GM18858 (cell line): ENCODE data around the gene SLC25A20.
"Not testable (repeated sequence)": the region's sequence is repeated elsewhere in the genome, so short reads cannot be mapped to it uniquely, and the experiment has no call there.

Experiments
- ATAC-seq: cut with Tn5 transposase; IDR thresholded peaks from one replicate; pipeline ENCODE4 v1.9.1; 2021; ENCODE audit not compliant: unreplicated experiment

Gene SLC25A20

GRCh38 chr3:48898383-48899234, at the start of gene SLC25A20:
SLC25A20 (minus strand) TSS chr3:48898882; CDS start chr3:48898794, 88 bp downstream.
- ATAC-seq: peak; percentile 74

GRCh38 chr3:48945891-48946549, 47.3 kb upstream of the SLC25A20 start:
- no peak for ATAC-seq

GRCh38 chr3:48945432-48945831, 46.8 kb upstream of the SLC25A20 start:
- no peak for ATAC-seq

- ATAC-seq: no peak
Measured at GRCh38 chr3:48938689-48939088, 40.0 kb upstream of the SLC25A20 start.

- ATAC-seq: no peak
Measured at GRCh38 chr3:48938156-48938555, 39.5 kb upstream of the SLC25A20 start.

GRCh38 chr3:48935530-48935929, 36.8 kb upstream of the SLC25A20 start:
- no peak for ATAC-seq

- ATAC-seq: no peak
Measured at GRCh38 chr3:48934333-48934991, 35.8 kb upstream of the SLC25A20 start.

GRCh38 chr3:48931944-48932580, 33.4 kb upstream of the SLC25A20 start:
- no peak for ATAC-seq

- no peak for ATAC-seq
Measured at GRCh38 chr3:48930590-48930989, 31.9 kb upstream of the SLC25A20 start.

- ATAC-seq: no peak
Measured at GRCh38 chr3:48929358-48930035, 30.8 kb upstream of the SLC25A20 start.

GRCh38 chr3:48928679-48929078, 30.0 kb upstream of the SLC25A20 start:
- no peak for ATAC-seq

- no peak for ATAC-seq
Measured at GRCh38 chr3:48927928-48928327, 29.2 kb upstream of the SLC25A20 start.

GRCh38 chr3:48926425-48927392, 28.0 kb upstream of the SLC25A20 start:
- no peak for ATAC-seq

GRCh38 chr3:48919215-48920138, 20.8 kb upstream of the SLC25A20 start:
- ATAC-seq: peak; percentile 7

- ATAC-seq: peak; percentile 67
Measured at GRCh38 chr3:48918388-48919214, 19.9 kb upstream of the SLC25A20 start, which contains the start of gene ARIH2. ARIH2 (plus strand) TSS chr3:48918842; CDS start chr3:48927559, 8,717 bp downstream.

GRCh38 chr3:48915296-48915695, 16.6 kb upstream of the SLC25A20 start:
- no peak for ATAC-seq

- ATAC-seq: not testable (repeated sequence)
Measured at GRCh38 chr3:48907026-48907425, 8.3 kb upstream of the SLC25A20 start.
